CD8-positive, alpha-beta memory T cell (primary cell): ENCODE measurements around the gene PSD. TPM values are rescaled to one million over a fixed set of nuclear protein-coding genes. Genes with fewer than 3 reads are reported as not detected.

Source experiments
- CTCF ChIA-PET: fragments of 350-600 bp; sonication (Branson Sonifier 250); formaldehyde crosslinking; loops from one replicate; lab custom pipeline; 2021; ENCODE audit warnings: antibody characterized with exemption; lab: Charles Lee
- POLR2A ChIA-PET: fragments of 350-600 bp; sonication (Branson Sonifier 250); formaldehyde crosslinking; loops from one replicate; lab custom pipeline; 2021; ENCODE audit warnings: antibody characterized with exemption; lab: Charles Lee
- DNase-seq, 5 donors: peaks; one replicate each; pipeline versions ENCODE4 v3.0.0 to v3.0.0-alpha.2; 2020 to 2022; ENCODE audit warnings: mixed read lengths in 1 of 5
- H3K27ac ChIP-seq: one replicate; pipeline ENCODE4 v1.7.0; 2013; ENCODE audit warnings: low read depth, mild to moderate bottlenecking, low read length, moderate library complexity
- H3K27me3 ChIP-seq: 2 replicates; pipeline ENCODE4 v1.7.0; 2013; ENCODE audit warnings: low read length, mild to moderate bottlenecking; ENCODE audit not compliant: insufficient read depth, poor library complexity, severe bottlenecking
- H3K36me3 ChIP-seq: 2 replicates; pipeline ENCODE4 v1.7.0; 2013; ENCODE audit warnings: mild to moderate bottlenecking, low read length, moderate library complexity; ENCODE audit not compliant: insufficient read depth
- H3K4me1 ChIP-seq: 2 replicates; pipeline ENCODE4 v1.7.0; 2013; ENCODE audit warnings: mild to moderate bottlenecking, low read length, moderate library complexity; ENCODE audit not compliant: insufficient read depth
- H3K4me3 ChIP-seq: 2 replicates; pipeline ENCODE4 v1.7.0; 2013; ENCODE audit warnings: mild to moderate bottlenecking, low read length
- H3K9me3 ChIP-seq: 2 replicates; pipeline ENCODE4 v1.7.0; 2013; ENCODE audit warnings: mild to moderate bottlenecking, low read length
- H3K27ac Mint-ChIP-seq, 8 donors: one replicate each; pipeline ENCODE4 v1.8.0; 2020 to 2021; ENCODE audit warnings: mixed read lengths in 8 of 8, mild to moderate bottlenecking in 6 of 8, inconsistent platforms in 3 of 8, moderate library complexity in 3 of 8
- H3K27me3 Mint-ChIP-seq, 2 donors: one replicate each; pipeline ENCODE4 v1.8.0; 2020 to 2021; ENCODE audit warnings: mixed read lengths in 2 of 2, mild to moderate bottlenecking in 1 of 2, moderate library complexity in 1 of 2
- H3K36me3 Mint-ChIP-seq, 3 donors: one replicate each; pipeline ENCODE4 v1.8.0; 2020 to 2021; ENCODE audit warnings: mixed read lengths in 3 of 3, inconsistent platforms in 1 of 3, mild to moderate bottlenecking in 1 of 3
- H3K4me1 Mint-ChIP-seq, 3 donors: one replicate each; pipeline ENCODE4 v1.8.0; 2020 to 2021; ENCODE audit warnings: mixed read lengths in 3 of 3, inconsistent platforms in 1 of 3, mild to moderate bottlenecking in 1 of 3
- H3K4me3 Mint-ChIP-seq, 7 donors: one replicate each; pipeline ENCODE4 v1.8.0; 2020 to 2021; ENCODE audit warnings: mixed read lengths in 7 of 7, mild to moderate bottlenecking in 6 of 7, moderate library complexity in 4 of 7, inconsistent platforms in 2 of 7
- H3K9me3 Mint-ChIP-seq, 5 donors: one replicate each; pipeline ENCODE4 v1.8.0; 2020 to 2022; ENCODE audit warnings: mixed read lengths in 5 of 5, mild to moderate bottlenecking in 3 of 5, moderate library complexity in 2 of 5, inconsistent platforms in 1 of 5
- polyA plus RNA-seq: library from polyadenylated mRNA; unstranded; fragments of 300-500 nt; fragmentation: Illumina TruSeq; gene quantifications from one replicate; pipeline ENCODE4 v1.2.3, GENCODE V29; 2021
- total RNA-seq, 2 experiments: library from RNA; stranded (reverse); gene quantifications; one replicate each; pipeline ENCODE4 v1.2.3, GENCODE V29; 2021

Gene PSD
- total and polyA plus RNA-seq, 3 experiments from 2014 or later, result 1.9 to 3.2 (median 2.5) TPM

GRCh38 chr10:102401342-102401654 is 17.3 kb downstream of the PSD start:
- H3K9me3 ChIP-seq, result no peaks in the 10 kb centered on the region
- H3K36me3 ChIP-seq, result peaks cover 8% of the 10 kb centered on the region
- Mint-ChIP-seq H3K36me3 (peaks cover 0 to 55% (median 0%) of the 10 kb centered on the region in 3 donors), H3K27me3 (no peaks in the 10 kb centered on the region), H3K4me3 (peak overlapping the region in 1 of 7 donors; percentile 48), H3K27ac (peak overlapping the region in 5 of 8 donors; percentile 23 to 93 (median 54)), H3K9me3 (no peaks in the 10 kb centered on the region), H3K4me1 (peaks cover 20 to 40% (median 20%) of the 10 kb centered on the region in 3 donors)
- H3K27me3 ChIP-seq, result no peaks in the 10 kb centered on the region
- no peak for DNase-seq
- ChIA-PET POLR2A (no interaction called here), CTCF (interaction anchor here (1.0 to 5.9 kb wide), 5 partner anchors 17 to 170 kb away, joined by 3 to 64 read pairs (median 3); partner anchors contain the start of gene C10orf95)
- peaks cover 28% of the 10 kb centered on the region for H3K4me1 ChIP-seq
- no peak overlapping the region for H3K27ac ChIP-seq
- no peak overlapping the region for H3K4me3 ChIP-seq

DNA sequence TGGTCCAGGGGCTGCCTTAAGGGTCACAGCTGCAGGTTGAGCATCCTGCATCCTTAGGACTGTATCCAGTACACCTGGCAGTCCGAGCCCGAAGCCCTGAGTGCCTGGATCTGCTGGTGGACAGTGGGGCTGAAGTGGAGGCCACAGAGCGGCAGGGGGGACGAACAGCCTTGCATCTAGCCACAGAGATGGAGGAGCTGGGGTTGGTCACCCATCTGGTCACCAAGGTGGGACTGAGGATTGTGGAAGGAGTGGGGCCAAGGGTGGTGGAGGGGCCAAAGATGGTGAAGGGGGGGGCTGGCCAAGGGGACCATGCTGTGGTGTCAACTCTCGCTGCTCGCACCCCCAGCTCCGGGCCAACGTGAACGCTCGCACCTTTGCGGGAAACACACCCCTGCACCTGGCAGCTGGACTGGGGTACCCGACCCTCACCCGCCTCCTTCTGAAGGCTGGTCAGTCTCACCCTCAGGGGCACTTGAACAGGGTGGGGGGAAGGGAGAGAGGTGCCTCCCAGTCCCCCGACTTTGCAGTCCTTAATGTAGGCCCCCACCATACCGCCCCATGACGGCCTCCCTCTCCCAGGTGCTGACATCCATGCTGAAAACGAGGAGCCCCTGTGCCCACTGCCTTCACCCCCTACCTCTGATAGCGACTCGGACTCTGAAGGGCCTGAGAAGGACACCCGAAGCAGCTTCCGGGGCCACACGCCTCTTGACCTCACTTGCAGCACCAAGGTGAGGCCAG is 17.8 kb downstream of the PSD start:
- Histone ChIP-seq H3K4me1 (peaks cover 33% of the 10 kb centered on the region), H3K27ac (no peak overlapping the region), H3K27me3 (no peaks in the 10 kb centered on the region), H3K36me3 (peaks cover 8% of the 10 kb centered on the region), H3K9me3 (no peaks in the 10 kb centered on the region), H3K4me3 (no peak overlapping the region)
- no peaks in the 10 kb centered on the region for H3K9me3 Mint-ChIP-seq
- peaks cover 0 to 60% (median 0%) of the 10 kb centered on the region in 3 donors for H3K36me3 Mint-ChIP-seq
- DNase-seq, result peak in 1 of 5 donors; percentile 45
- ChIA-PET POLR2A (interaction anchor here (1.8 kb wide), 1 partner anchor 9 kb away, joined by 7 read pairs; no protein-coding TSS in a partner anchor), CTCF (interaction anchor here (0.7 to 5.9 kb wide), 11 partner anchors 9 to 245 kb away, joined by 3 to 64 read pairs (median 7); partner anchors contain the start of genes C10orf95, CUEDC2 and SUFU)
- H3K27me3 Mint-ChIP-seq, result no peaks in the 10 kb centered on the region
- peak overlapping the region in 6 of 8 donors; percentile 23 to 84 (median 68) for H3K27ac Mint-ChIP-seq
- H3K4me1 Mint-ChIP-seq, result peaks cover 24 to 45% (median 25%) of the 10 kb centered on the region in 3 donors
- peak overlapping the region in 1 of 7 donors; percentile 48 for H3K4me3 Mint-ChIP-seq

DNA sequence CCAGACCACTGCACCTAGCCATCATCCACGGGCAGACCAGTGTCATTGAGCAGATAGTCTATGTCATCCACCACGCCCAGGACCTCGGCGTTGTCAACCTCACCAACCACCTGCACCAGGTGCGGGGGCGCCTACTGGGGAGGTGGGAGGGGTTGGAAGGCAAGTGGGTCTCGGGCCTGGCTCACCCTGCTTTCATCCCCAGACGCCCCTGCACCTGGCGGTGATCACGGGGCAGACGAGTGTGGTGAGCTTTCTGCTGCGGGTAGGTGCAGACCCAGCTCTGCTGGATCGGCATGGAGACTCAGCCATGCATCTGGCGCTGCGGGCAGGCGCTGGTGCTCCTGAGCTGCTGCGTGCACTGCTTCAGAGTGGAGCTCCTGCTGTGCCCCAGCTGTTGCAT is 18.5 kb downstream of the PSD start:
- Histone ChIP-seq H3K4me1 (peaks cover 33% of the 10 kb centered on the region), H3K9me3 (no peaks in the 10 kb centered on the region), H3K27me3 (no peaks in the 10 kb centered on the region), H3K36me3 (peaks cover 8% of the 10 kb centered on the region), H3K4me3 (no peak overlapping the region), H3K27ac (no peak overlapping the region)
- POLR2A ChIA-PET, result interaction anchor here (0.8 to 1.8 kb wide), 4 partner anchors 10 to 169 kb away, joined by 3 to 8 read pairs (median 6); partner anchors contain the start of gene CUEDC2
- no peaks in the 10 kb centered on the region for H3K9me3 Mint-ChIP-seq
- CTCF ChIA-PET, result interaction anchor here (0.7 to 5.9 kb wide), 23 partner anchors 7 to 255 kb away, joined by 3 to 64 read pairs (median 8); partner anchors contain the start of genes C10orf95, CUEDC2, ELOVL3 and FBXL15
- no peaks in the 10 kb centered on the region for H3K27me3 Mint-ChIP-seq
- peaks cover 0 to 63% (median 0%) of the 10 kb centered on the region in 3 donors for H3K36me3 Mint-ChIP-seq
- DNase-seq, result no peak
- H3K4me3 Mint-ChIP-seq, result peak overlapping the region in 2 of 7 donors; percentile 75 to 76
- H3K27ac Mint-ChIP-seq, result peak overlapping the region in 6 of 8 donors; percentile 62 to 100 (median 88)
- H3K4me1 Mint-ChIP-seq, result peaks cover 24 to 48% (median 25%) of the 10 kb centered on the region in 3 donors

GRCh38 chr10:102399217-102400021 is 19.2 kb downstream of the PSD start:
- peak; percentile 82 to 90 (median 87) for DNase-seq
- Histone ChIP-seq H3K27ac (peak overlapping the region; percentile 61), H3K36me3 (peaks cover 8% of the 10 kb centered on the region), H3K27me3 (no peaks in the 10 kb centered on the region), H3K9me3 (no peaks in the 10 kb centered on the region), H3K4me1 (peaks cover 33% of the 10 kb centered on the region), H3K4me3 (peak overlapping the region; percentile 28)
- Mint-ChIP-seq H3K36me3 (peaks cover 0 to 68% (median 0%) of the 10 kb centered on the region in 3 donors), H3K4me3 (peak overlapping the region; percentile 70 to 97 (median 76)), H3K27me3 (peaks cover 0 to 5% of the 10 kb centered on the region in 2 donors), H3K4me1 (peaks cover 24 to 48% (median 28%) of the 10 kb centered on the region in 3 donors), H3K9me3 (no peaks in the 10 kb centered on the region), H3K27ac (peak overlapping the region; percentile 65 to 100 (median 99))
- ChIA-PET CTCF (interaction anchor here (0.8 to 5.9 kb wide), 36 partner anchors 8 to 256 kb away, joined by 3 to 64 read pairs (median 6); partner anchors contain the start of genes C10orf95, CUEDC2, ELOVL3 and FBXL15), POLR2A (interaction anchor here (0.6 to 1.8 kb wide), 9 partner anchors 10 to 997 kb away, joined by 3 to 8 read pairs (median 5); partner anchors contain the start of gene CUEDC2)

- Mint-ChIP-seq H3K9me3 (no peaks in the 10 kb centered on the region), H3K4me1 (peaks cover 29 to 48% (median 31%) of the 10 kb centered on the region in 3 donors), H3K27ac (peak overlapping the region; percentile 65 to 100 (median 99)), H3K36me3 (peaks cover 0 to 68% (median 0%) of the 10 kb centered on the region in 3 donors), H3K27me3 (peaks cover 0 to 8% of the 10 kb centered on the region in 2 donors), H3K4me3 (peak overlapping the region; percentile 43 to 97 (median 73))
- H3K36me3 ChIP-seq, result peaks cover 8% of the 10 kb centered on the region
- no peak for DNase-seq
- H3K4me1 ChIP-seq, result peaks cover 37% of the 10 kb centered on the region
- ChIA-PET CTCF (interaction anchor here (0.7 to 5.9 kb wide), 30 partner anchors 9 to 257 kb away, joined by 3 to 64 read pairs (median 7); partner anchors contain the start of genes C10orf95, CUEDC2, ELOVL3 and FBXL15), POLR2A (interaction anchor here (0.6 to 1.8 kb wide), 8 partner anchors 11 to 996 kb away, joined by 3 to 8 read pairs (median 5); no protein-coding TSS in a partner anchor)
- no peak overlapping the region for H3K4me3 ChIP-seq
- H3K27me3 ChIP-seq, result no peaks in the 10 kb centered on the region
- H3K9me3 ChIP-seq, result no peaks in the 10 kb centered on the region
- H3K27ac ChIP-seq, result no peak overlapping the region
Measured at GRCh38 chr10:102398172-102399020, 20.2 kb downstream of the PSD start.

DNA sequence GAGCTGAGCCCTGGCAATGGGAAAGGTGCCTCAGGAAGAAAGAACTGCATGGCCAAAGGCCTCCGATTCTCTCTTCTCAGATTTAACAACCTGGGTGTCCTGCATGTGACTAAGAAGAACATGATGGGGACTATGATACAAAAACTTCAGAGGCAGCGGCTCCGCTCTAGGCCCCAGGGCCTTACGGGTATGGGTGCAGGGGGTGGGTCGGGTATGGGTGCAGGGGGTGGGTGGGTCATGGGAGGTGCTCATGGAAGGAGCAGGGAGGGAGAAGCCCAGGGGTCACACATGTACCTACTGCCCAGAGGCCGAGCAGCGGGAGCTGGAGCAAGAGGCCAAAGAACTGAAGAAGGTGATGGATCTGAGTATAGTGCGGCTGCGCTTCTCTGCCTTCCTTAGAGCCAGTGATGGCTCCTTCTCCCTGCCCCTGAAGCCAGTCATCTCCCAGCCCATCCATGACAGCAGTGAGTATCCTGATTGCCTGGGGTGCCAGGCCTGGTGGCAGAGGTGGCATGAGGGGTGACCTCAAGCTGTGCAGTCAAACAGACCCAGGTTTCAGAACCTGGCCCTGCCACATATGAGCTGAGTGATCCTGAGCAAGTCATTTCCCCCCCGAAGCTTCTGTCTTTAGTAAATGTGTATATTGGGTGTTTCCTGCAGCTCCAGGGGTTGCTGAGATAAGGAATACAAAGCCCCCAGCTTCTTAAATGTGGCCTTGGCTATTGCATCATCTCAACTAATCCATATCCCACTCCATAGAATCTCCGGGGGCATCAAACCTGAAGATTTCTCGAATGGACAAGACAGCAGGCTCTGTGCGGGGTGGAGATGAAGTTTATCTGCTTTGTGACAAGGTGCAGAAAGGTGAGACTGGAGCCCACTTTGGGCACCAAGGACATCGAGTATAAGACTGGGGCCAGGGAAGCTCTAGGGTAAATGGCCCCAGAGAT is 21.1 kb downstream of the PSD start:
- Mint-ChIP-seq H3K9me3 (no peaks in the 10 kb centered on the region), H3K4me3 (peak overlapping the region; percentile 89 to 97 (median 96)), H3K36me3 (peaks cover 0 to 66% (median 0%) of the 10 kb centered on the region in 3 donors), H3K27me3 (peaks cover 0 to 8% of the 10 kb centered on the region in 2 donors), H3K4me1 (peaks cover 35 to 54% (median 36%) of the 10 kb centered on the region in 3 donors), H3K27ac (peak overlapping the region; percentile 98 to 100 (median 100))
- Histone ChIP-seq H3K4me1 (peaks cover 38% of the 10 kb centered on the region), H3K4me3 (no peak overlapping the region), H3K9me3 (no peaks in the 10 kb centered on the region), H3K27me3 (no peaks in the 10 kb centered on the region), H3K27ac (no peak overlapping the region), H3K36me3 (peaks cover 8% of the 10 kb centered on the region)
- ChIA-PET POLR2A (interaction anchor here (0.9 to 1.1 kb wide), 2 partner anchors 54 to 92 kb away, joined by 3 to 7 read pairs; partner anchors contain the start of gene C10orf95), CTCF (interaction anchor here (0.7 to 5.9 kb wide), 13 partner anchors 12 to 246 kb away, joined by 3 to 64 read pairs (median 20); partner anchors contain the start of genes C10orf95, CUEDC2 and FBXL15)
- no peak for DNase-seq
